Upper lobe of left lung (tissue), 4 donors: ENCODE results near the gene HASPIN.

Source experiments
- CTCF ChIP-seq, 6 experiments: fragments of 450-650 bp in 4 of 6; fragments of 200-600 bp in 2 of 6; sonication (generic) in 2 of 6; IDR thresholded peaks; one replicate each; pipeline ENCODE4 v1.5.1; 2016 to 2019; ENCODE audit warnings: antibody characterized with exemption in 6 of 6
- EP300 ChIP-seq, 4 donors: sonication (generic); formaldehyde crosslinking; IDR thresholded peaks; one replicate each; pipeline ENCODE4 v1.5.1; 2017; ENCODE audit warnings: antibody characterized with exemption in 4 of 4, control low read depth in 2 of 4
- POLR2AphosphoS5 ChIP-seq, 2 donors: sonication (generic); formaldehyde crosslinking; IDR thresholded peaks; one replicate each; pipeline ENCODE4 v1.5.1; 2017; ENCODE audit warnings: antibody characterized with exemption in 2 of 2

GRCh38 chr17:3675886-3676285, 47.8 kb upstream of the HASPIN start:
- TF ChIP-seq CTCF (IDR thresholded peaks at IDR 0.05) (no peak), POLR2AphosphoS5 (IDR thresholded peaks at IDR 0.05) (no peak), EP300 (IDR thresholded peaks at IDR 0.05) (no peak)
